Hypothalamus (tissue), 51 donors: ENCODE data around the gene TRIM62.

Experiments used
- DNase-seq, 51 donors: peaks; one replicate each; lab custom pipeline; 2025; lab: John Stamatoyannopoulos, UW

Gene TRIM62

DNA sequence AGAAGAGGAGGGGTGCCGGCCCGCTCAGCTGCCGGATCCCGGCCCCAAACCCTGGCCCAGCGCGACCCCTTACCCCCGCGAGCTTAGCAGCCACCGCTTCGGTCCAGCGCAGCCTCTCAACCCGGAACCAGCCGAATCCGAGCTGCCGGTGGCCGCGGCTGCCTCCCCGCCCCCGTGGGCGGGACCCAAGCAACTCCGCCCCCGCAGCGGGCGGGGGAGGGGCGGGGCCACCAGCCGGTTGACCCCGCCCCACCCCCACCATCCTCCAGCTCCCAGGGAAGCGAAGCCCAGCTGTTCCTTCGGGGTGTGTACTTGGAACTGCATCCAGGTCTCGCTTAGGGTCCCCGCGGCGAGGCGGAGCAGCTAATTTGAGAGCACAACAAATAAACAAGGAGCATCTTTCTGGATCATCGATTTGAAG lies at the start of gene TRIM62:
Gene TRIM62, minus strand, starts transcription at position 123 of the 421 bp plus-strand sequence. CDS start 611 bp downstream, outside the sequence.
- peak in 49 of 51 donors; percentile 20 to 92 (median 81) for DNase-seq

DNA sequence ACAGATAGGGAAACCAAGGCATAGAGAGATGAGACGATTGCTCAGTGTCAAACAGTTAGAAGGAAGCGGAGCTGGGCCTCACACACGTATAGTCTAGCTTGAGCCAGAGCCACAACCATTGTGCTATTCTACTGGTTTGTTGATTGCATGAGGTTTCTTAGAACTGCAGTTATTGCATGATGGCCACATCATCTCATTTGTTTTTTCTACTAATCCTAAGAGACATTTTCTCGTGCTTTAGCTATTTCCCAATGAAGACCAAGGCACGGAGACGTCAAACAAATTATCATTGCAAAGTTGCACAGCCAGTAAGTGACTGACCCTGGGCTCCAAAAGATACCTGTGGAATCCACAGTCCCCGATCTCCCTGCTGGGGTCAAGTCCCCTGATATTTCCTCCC lies 49.3 kb upstream of the TRIM62 start:
- no peak for DNase-seq

DNA sequence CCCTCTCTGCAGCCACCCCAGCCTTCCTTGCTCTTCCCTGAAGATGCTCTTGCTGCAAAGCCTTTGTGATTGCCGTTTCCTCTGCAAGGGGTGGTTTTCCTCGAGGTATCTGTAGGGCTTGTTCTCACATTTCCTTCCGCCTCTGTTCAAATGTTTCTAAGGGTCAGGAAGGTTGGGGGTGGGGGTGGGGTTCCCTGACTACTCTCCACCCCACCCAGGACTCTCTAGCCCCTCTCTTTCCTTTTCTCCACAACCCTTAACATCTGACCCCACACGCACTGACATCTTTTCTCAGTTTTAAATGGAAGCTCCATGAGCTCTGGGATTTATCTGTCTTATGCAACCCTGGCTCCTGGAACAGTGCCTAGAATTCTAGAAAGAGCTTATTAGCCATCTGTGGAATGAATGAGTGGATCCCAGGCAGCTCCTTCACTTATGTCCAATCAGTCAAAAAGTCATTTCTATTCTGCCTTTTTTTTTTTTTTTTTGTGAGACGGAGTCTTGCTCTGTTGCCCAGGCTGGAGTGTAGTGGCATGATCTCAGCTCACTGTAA lies 47.2 kb upstream of the TRIM62 start:
- no peak for DNase-seq

DNA sequence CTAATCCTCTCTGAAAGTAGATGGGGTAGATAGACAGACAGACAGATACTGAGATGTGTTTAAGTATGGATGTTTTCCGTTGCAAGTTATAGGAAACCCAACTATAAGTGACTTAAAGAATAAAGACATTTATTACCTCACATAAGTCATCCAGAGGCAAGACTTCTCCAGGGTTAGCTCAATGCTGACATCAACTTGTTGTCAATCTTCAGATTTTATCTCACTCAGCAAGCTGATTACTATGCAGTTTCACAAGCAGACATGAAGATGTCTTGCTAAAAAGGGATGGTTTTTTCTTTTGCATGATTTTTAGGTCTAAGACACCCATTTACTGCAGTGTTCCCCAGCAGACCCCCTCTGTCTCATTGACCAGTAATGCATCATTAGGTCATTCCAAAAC lies 43.7 kb upstream of the TRIM62 start:
- no peak for DNase-seq

DNA sequence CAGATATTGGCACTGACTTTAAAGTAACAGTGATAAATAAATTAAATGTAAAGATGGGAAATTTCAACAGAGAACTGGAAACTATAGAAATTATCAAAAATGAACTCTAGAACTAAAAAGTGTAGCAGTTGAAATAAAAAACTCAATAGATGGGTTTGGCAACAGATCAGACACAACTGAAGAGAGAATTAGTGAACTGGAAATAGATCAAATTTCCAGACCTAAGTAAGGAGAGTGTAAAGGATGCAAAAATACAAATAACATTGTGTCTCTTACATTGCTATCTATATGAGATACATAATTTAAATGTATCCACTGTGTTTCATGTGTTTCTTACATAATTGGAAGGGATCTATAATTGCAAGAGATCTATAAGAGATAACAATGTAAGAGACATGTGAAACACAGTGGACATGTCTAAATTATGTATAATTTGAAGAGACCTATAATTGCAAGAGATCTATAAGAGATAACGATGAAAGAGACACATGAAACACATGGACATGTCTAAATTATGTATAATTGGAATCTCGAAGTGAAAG lies 42.4 kb upstream of the TRIM62 start:
- no peak for DNase-seq

DNA sequence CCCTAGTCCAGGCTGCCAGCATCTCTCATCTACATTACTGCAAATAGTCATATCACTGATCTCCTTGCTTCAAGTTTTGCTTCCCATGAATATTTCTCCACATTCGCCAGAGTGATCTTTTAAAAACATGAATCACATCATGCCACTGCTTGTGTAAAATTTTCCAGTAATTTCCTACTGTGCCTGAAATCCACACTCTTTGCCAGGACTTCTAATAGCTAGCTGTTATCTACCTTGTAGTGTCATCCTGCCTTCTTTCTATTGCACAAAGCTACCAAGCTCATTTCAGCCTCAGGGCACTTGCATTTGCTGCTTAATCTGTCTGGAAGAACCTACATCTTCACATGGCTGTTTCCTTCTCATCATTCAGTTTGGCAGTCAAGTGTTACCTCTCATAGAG lies 40.5 kb upstream of the TRIM62 start:
- DNase-seq = no peak

DNA sequence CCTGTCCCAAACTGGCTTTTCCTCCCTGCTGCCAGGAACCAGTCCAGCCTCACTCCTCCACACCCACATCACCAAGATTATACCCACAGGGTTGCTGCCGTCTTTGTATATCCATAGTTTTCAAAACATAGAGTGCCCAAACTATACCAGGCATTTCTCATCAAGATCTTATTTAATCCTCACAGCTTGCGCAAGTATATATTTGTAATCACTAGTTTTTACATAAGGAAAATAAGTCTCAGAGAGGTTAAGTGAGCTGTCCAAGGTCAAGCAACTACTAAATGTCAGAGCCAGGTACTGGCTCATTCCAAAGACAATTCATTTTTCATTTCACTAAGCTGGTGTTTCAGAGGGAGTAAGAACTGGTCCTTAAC lies 39.5 kb upstream of the TRIM62 start:
- no peak for DNase-seq

DNA sequence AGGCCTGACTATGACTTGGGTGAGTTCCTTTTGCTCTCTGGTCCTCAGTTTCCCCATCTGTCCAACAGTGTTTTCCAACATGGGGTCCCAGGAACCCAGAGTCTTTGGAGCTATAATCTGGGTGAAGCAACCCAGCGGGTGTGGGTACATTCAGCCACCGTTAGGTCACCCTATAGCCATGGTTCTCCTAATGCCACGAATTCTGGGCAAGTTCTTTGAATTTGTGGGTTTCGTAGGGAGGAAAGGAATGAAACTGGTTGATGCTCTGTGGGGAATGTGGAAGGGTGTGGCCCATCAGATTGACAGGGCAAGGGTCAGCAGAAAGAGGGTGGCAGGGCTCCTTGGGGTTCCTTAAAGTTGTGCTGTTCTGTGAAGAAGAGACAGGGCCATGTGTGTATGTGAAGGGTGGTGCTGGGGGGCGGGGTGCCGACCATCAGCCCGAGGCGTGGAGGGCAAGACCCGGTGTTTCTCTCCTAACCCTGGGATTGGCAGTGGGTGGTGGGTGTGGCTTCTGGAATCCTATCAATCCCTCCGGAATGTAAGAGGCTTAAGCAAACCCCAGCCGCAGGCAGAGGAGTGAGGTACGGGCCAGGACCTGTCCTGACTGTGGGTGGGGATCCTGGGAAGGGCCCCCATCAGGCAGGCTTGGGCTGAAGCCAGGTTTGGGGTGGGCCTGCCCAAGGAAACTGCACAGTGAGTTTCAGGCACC lies 39.0 kb upstream of the TRIM62 start:
- no peak for DNase-seq

DNA sequence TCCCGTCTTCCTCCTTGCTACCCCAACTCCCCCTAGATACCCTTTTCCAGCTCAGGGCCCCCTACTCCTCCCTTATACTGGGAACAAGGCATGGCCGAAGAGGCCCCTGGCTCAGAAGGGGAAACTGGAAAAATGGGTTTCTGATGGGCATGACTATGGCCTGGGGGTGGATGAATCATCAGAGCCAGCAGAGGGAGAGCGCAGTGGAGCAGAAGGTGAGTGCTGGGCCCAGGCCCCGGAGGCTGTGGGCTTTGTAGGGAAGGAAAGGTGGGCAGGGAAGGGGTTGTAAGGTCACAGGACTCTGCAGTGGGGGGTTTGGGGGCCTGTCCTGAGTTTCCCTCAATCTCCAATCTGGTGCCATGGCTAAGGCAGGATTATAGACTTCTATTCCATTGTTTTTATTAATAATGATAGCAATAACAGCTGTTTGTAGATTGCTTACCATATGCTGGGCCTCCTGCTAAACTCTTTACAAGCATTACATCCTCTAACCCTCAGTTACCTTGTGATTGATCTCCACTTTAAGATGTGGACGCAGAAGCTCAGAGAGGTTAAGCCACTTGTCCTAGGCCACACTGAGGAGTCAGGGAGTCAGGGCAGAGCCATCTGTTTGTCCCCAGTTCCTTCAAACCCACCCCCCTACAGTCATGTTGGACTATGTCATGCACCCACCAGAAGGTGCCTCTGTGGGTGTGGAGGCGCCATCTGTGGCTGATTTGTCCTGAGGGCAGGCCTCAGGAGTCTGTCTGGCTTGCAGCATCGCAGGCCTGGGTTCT lies 38.2 kb upstream of the TRIM62 start:
- DNase-seq = no peak

DNA sequence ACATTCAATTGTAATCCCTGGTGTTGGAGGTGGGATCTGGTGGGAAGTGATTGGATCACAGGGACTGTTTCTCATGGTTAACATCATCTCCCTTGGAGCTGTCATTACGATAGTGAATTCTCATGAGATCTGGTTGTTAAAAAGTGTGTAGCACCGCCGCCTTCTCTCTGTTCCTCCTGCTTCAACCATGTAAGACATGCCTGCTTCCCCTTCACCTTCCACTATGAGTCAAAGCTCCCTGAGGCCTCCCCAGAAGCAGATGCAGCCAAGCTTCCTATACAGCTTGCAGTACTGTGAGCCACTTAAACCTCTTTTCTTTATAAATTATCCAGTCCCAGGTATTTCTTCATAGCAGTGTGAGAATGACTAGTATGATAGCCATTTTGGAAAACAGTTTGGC lies 30.1 kb upstream of the TRIM62 start:
- no peak for DNase-seq

DNA sequence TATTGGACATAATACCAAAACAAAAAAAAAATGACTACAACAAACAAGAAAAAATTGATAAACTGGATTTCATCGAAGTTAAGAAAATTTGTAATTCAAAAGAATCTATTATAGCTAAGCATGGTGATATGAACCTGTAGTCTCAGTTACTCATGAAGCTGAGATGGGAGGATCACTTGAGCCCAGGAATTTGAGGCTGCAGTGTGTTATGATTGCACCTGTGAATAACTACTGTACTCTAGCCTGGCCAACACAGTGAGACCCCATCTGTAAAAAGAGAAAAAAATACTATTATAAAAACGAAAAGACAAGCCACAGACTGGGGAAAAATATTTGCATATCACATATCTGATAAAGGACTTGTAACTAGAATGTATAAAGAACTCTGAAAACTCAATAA lies 24.5 kb upstream of the TRIM62 start:
- no peak for DNase-seq

DNA sequence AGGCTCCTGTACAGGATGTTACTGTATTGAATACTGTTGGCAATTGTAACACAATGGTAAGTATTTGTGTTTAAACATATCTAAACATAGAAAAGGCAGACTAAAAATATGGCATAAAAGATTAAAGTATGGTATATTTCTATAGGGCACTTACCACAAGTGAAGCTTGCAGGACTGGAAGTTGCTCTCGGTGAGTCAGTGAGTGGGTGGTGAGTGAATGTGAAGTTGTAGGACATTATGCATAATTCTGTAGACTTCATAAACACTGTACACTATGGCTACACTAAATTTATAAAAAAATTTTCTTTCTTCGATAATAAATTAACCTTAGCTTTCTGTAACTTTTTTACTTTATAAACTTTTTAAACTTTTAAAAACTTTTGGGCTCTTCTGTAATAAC lies 13.7 kb upstream of the TRIM62 start:
- no peak for DNase-seq

DNA sequence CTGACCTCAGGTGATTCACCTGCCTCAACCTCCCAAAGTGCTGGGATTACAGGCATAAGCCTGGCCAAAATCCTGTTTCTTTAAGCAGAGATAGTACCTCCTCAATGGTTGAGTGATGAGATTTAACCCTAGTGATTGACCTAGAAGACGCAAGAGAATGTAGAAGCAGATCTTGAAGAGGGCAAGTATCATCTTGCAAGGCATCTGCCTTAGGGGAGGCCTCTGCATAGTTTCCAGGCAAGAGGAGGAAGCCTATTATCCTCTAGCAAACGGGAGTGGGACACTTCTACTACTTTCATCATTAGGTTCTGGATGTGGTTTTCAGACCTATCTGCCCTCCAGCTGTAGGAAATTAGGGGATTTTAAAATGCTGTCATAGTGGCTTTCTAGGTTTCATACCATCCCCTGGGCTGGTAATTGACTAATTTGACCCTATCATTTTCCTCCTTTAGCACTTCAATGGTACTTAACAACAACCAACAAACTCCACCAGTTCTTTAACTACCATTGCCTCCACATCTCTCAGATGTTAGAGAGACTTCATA lies 10.0 kb upstream of the TRIM62 start:
- no peak for DNase-seq

DNA sequence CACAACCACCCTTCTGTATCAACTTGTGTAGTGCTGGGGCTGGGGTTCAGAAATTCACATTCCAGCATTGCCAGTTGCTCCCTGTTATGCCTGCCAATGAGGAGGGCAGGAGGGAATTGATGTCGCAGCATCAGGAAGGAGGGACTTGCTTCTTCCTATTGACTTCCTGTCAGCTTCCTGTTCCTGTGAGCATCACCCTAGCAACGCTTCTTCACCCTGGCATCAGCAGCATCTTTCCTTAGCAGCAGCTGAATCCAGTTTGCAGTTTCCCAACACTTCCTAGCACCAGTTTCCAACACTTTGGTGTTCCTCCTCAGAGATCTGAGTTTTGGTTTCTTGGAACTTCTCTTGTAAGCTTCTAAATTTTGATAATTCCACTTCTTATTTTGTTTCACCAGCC lies 8.9 kb upstream of the TRIM62 start:
- peak in 1 of 51 donors; percentile 16 for DNase-seq

DNA sequence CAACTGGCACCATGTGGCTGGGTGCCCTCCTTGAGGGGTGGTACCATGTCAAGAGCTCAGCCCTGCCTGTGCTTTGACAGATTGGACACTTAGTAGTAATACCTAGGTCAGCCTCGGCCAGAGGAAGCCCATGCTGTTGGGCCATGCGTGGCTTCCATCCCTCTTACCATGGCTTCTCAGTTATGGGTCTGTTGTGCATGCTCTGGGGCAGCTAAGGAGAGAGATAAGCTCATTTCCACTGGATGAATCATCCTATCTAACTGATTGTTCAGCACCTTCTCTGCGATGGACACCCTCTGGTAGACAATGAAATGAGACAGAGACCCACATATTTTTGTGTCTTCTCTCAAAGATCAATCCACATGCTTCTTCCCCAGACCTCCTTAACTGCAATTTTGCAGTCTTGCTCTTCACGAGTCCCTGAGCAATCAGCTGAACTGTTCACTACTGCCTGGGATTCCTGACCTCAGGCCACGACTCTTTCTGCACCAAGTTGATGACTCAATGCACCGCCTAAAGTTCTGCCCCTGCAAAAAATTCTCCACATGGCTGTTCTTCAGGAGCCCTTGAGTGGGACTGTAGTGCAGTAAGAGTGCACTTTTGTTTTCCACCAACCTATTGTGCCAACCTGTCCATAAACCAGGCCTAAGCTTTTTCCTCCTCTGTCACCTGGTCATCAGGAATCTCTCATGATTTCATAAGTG lies 6.9 kb upstream of the TRIM62 start:
- DNase-seq = no peak

DNA sequence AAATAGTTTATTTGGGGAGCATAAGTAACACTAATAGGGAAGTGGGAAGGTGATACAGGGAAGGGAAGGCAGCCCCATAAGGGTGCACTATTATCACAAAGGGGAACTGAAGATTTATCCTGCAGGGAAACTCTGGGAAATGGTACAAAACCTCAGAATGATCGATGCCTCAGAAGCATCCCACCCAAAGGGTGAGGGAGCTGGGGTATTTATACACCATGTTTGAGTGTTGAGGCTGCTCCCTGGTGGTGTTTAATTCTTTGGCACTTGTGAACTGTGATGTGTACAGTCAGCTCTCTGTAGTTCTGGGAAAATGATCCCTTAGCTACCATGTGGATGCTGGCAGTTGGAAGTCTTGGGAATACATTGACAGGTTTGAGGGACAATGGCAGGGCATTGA lies 5.1 kb upstream of the TRIM62 start:
- no peak for DNase-seq

DNA sequence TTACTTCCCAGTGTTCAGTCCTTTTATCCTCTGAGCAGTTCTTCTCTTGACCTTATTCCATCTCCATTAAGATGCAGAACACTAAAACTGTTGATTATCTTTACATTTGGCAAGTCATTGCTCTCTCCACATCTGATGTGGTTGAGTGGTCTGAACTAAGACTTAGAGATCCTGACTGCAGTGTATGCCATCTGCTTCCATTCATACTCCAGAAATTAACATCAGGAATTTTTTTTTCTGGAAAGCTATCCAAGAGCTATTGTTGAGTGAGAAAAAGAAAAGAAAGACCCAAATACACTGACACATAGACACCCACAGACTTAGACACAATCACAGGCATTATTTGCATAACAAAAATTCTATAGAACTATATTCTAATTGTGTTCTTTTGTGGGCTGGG lies 3.7 kb upstream of the TRIM62 start:
- DNase-seq = no peak

DNA sequence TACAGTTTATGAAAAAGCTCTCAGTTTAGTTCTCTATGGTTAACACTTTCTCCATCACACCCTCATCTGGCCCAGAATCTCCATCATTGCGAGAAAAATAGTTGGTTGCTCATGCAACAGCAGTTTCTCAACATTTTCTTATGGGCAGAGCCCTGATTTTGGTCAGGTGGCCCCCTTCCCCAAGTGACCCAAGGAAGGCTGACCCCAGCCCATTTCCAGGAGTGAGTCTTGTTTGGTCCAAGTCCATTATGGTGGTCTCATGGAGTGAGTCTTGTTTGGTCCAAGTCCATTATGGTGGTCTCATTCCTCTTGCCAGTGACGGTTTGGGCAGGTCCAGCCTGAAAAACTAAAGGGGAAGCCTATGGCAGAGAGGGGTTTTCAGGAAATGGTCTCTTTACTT lies 1.5 kb upstream of the TRIM62 start:
- no peak for DNase-seq

DNA sequence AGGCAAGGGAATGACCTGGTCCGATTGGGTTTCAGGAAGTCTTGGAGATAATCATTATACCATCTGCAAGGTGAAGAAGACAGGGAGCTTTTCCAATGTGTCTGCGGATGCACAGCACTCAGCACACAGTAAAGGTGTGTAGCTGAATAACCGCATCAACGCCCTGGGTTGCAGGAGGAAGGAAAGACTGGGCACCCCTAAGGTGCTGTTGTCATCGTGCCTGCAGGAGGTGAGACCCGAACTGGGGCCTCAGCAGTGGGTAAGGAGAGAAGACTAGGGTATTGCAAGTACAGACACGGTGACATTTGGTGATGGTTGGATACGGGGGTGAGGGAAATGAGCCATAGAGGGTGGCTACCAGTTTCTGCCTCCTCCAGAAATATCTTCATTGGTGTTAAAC lies 1.1 kb upstream of the TRIM62 start:
- no peak for DNase-seq

DNA sequence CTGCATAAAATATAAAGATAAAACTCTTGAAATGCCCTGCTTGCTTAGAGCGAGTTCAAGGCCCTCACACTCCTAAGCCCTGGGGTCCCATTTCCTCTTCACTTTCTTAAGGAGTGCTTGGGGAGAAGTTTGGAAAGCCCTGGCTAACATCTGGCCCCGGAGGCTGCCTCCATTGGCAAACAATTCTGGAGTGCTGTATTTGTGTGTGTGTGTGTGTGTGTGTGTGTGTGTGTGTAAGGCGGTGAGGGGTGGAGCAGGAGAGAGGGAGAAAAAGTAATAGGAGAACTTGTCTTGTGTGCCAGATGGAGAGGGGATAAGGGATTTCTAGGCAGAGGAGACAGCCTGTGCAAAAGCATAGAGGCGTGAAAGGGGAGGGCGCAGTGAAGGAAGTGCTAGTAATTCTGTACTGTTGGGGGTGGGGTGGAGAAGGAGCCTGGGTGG lies 578 bp upstream of the TRIM62 start:
- no peak for DNase-seq
